Measurements from ENCODE around the gene C1QTNF3. TPM values are rescaled to one million over a fixed set of nuclear protein-coding genes. Genes with fewer than 3 reads are reported as not detected.

The C1QTNF3 gene
- total and polyA plus RNA-seq, 2 of the 8 experiments (the other 6 are each of a cell fraction or from before 2014, with no cell fraction given): 1.0 to 1.2 TPM

GRCh38 chr5:33980030-33980429 is 63.0 kb downstream of the C1QTNF3 start:
- no peak overlapping the region for H3K23ac ChIP-seq (ENCODE audit: insufficient read length)
- no peak overlapping the region for H2BK12ac ChIP-seq (ENCODE audit: low read depth, low read length)
- H2BK15ac ChIP-seq (ENCODE audit: low read length): no peak overlapping the region
- peaks cover 0 to 1% of the 10 kb centered on the region in 2 experiments; a peak in 1 of 4 replicates for H3K9me3 ChIP-seq (ENCODE audit: insufficient read depth in 2 of 2, low read depth in 1 of 2, low read length in 1 of 2)
- no peak overlapping the region for H4K5ac ChIP-seq (ENCODE audit: insufficient read length, low read depth, low read length)
- H3K56ac ChIP-seq (replicated peaks; ENCODE audit: insufficient read length, low read depth, low read length): no peak overlapping the region
- H3K18ac ChIP-seq (ENCODE audit: extremely low read depth, low read length): no peak overlapping the region; the same call in 1 of the 2 replicates
- H3K36me3 ChIP-seq (ENCODE audit: control insufficient read depth in 2 of 4, insufficient read depth in 4 of 4, low read length in 3 of 4): no peaks in the 10 kb centered on the region; a peak in 1 of 8 replicates
- no peak overlapping the region for H2AK5ac ChIP-seq (ENCODE audit: low read depth, low read length)
- H3K23me2 ChIP-seq (ENCODE audit: low read depth, low read length): peaks cover 2% of the 10 kb centered on the region
- no peak overlapping the region for H4K91ac ChIP-seq (replicated peaks; ENCODE audit: insufficient read length, low read length)
- no peak overlapping the region for H3K14ac ChIP-seq (ENCODE audit: insufficient read length)
- H3K27ac ChIP-seq (ENCODE audit: low read depth, low read length): no peak overlapping the region
- H2AFZ ChIP-seq (ENCODE audit: low read length): no peak overlapping the region
- no peak overlapping the region for H3K9ac ChIP-seq (replicated peaks in 1 of 4; ENCODE audit: extremely low read depth in 1 of 4, low read depth in 3 of 4, low read length in 3 of 4)
- H4K20me1 ChIP-seq (replicated peaks in 1 of 2; ENCODE audit: control insufficient read depth in 1 of 2, insufficient read depth in 2 of 2, low read length in 2 of 2): no peaks in the 10 kb centered on the region
- no peak overlapping the region for H3K4ac ChIP-seq (replicated peaks; ENCODE audit: insufficient read length, low read depth, low read length)
- 85% methylated on average over 3 of the region's 3 CpGs; no CpG with 5 or more reads in 1 of the 2 experiments for WGBS, 2 experiments (ENCODE audit: extremely low coverage in 1 of 2, insufficient coverage in 1 of 2, insufficient read length in 1 of 2, insufficient replicate concordance in 2 of 2, low coverage in 1 of 2, low lambda C conversion rate in 2 of 2, missing lambda C conversion rate in 1 of 2)
- H3K4me2 ChIP-seq (ENCODE audit: insufficient read depth in 1 of 2, low read depth in 2 of 2, low read length in 2 of 2): no peak overlapping the region
- H2BK120ac ChIP-seq (replicated peaks; ENCODE audit: low read depth, low read length): no peak overlapping the region
- DNase-seq (ENCODE audit: low read depth in 1 of 2, low spot score in 2 of 2) (no peak), FAIRE-seq (no peak)
- TF ChIP-seq EP300 (IDR thresholded peaks at IDR 0.05; ENCODE audit: borderline replicate concordance in 1 of 2, low read depth in 2 of 2, low read length in 2 of 2): no peak
- no peak for TF ChIP-seq KDM4A (IDR thresholded peaks at IDR 0.05; ENCODE audit: low read depth, low read length, severe bottlenecking)
- TF ChIP-seq BRCA1 (IDR thresholded peaks at IDR 0.05; ENCODE audit: low read depth, low read length): no peak
- no peak for TF ChIP-seq RAD21 (IDR thresholded peaks at IDR 0.05 in 1 of 2, conservative IDR thresholded peaks at IDR 0.05 in 1 of 2; ENCODE audit: low read depth in 2 of 2, low read length in 2 of 2)
- no peak for TF ChIP-seq EZH2 (IDR thresholded peaks at IDR 0.05; ENCODE audit: low read depth, low read length, severe bottlenecking)
- TF ChIP-seq SP4 (IDR thresholded peaks at IDR 0.05; ENCODE audit: low read length): no peak
- TF ChIP-seq CREB1 (IDR thresholded peaks at IDR 0.05): no peak
- TF ChIP-seq CHD1 (IDR thresholded peaks at IDR 0.05; ENCODE audit: low read depth, low read length): no peak
- TF ChIP-seq TAF1 (IDR thresholded peaks at IDR 0.05; ENCODE audit: low read depth, low read length): no peak
- no peak for TF ChIP-seq POU5F1 (IDR thresholded peaks at IDR 0.05; ENCODE audit: low read depth, low read length)
- no peak for TF ChIP-seq ZNF274 (IDR thresholded peaks at IDR 0.05; ENCODE audit: borderline replicate concordance, extremely low read depth, low read length)
- no peak for TF ChIP-seq JUN (IDR thresholded peaks at IDR 0.05; ENCODE audit: low read depth, low read length)
- H3K79me1 ChIP-seq (ENCODE audit: low read depth, low read length): no peaks in the 10 kb centered on the region
- peaks cover 0 to 18% (median 6%) of the 10 kb centered on the region in 4 experiments; a peak in 3 of 7 replicates for H3K4me1 ChIP-seq (replicated peaks in 1 of 4; ENCODE audit: control insufficient read depth in 3 of 4, insufficient read depth in 4 of 4, low read length in 3 of 4)
- H4K8ac ChIP-seq (ENCODE audit: extremely low read depth, insufficient read depth, low read length): no peak overlapping the region
- no peaks in the 10 kb centered on the region for H3K79me2 ChIP-seq (ENCODE audit: control insufficient read depth in 1 of 2, insufficient read depth in 2 of 2, low read length in 2 of 2)
- no peaks in the 10 kb centered on the region for H3K27me3 ChIP-seq (replicated peaks in 1 of 4; ENCODE audit: control insufficient read depth in 3 of 4, extremely low read depth in 1 of 4, insufficient read depth in 3 of 4, low read length in 3 of 4)
- ChIA-PET POLR2A (ENCODE audit: partially characterized antibody) (interaction anchor here (2.3 kb wide), 1 partner anchor 10 kb away, joined by 6 read pairs; no protein-coding TSS in a partner anchor), CTCF (ENCODE audit: partially characterized antibody) (interaction anchor here (1.7 to 2.7 kb wide), 2 partner anchors 13 to 17 kb away, joined by 5 to 12 read pairs; no protein-coding TSS in a partner anchor)
- H2BK20ac ChIP-seq (ENCODE audit: low read length): no peak overlapping the region
- no peak overlapping the region for H3K4me3 ChIP-seq (ENCODE audit: extremely low read depth in 1 of 4, insufficient read depth in 2 of 4, low read depth in 3 of 4, low read length in 4 of 4)
- H2BK5ac ChIP-seq (ENCODE audit: low read depth, low read length): no peak overlapping the region
